GM19025 (cell line): ENCODE results near the gene VAV2.
"Not testable (repeated sequence)": the region's sequence is repeated elsewhere in the genome, so short reads cannot be mapped to it uniquely, and the experiment has no call there.

Source experiments
- ATAC-seq: cut with Tn5 transposase; IDR thresholded peaks from one replicate; pipeline ENCODE4 v1.9.1; 2021; ENCODE audit warnings: mild to moderate bottlenecking, low read depth, moderate library complexity; ENCODE audit not compliant: unreplicated experiment

The VAV2 gene

GRCh38 chr9:133927041-133927440, 65.1 kb downstream of the VAV2 start:
- no peak for ATAC-seq

GRCh38 chr9:133926165-133926856, 65.8 kb downstream of the VAV2 start:
- no peak for ATAC-seq

GRCh38 chr9:133924453-133924852, 67.7 kb downstream of the VAV2 start:
- no peak for ATAC-seq

GRCh38 chr9:133923608-133924007, 68.5 kb downstream of the VAV2 start:
- ATAC-seq, result not testable (repeated sequence)

- no peak for ATAC-seq
Observed at GRCh38 chr9:133921866-133922265, 70.3 kb downstream of the VAV2 start.

GRCh38 chr9:133920471-133920870, 71.7 kb downstream of the VAV2 start:
- ATAC-seq, result no peak

- ATAC-seq, result no peak
Observed at GRCh38 chr9:133919253-133920115, 72.6 kb downstream of the VAV2 start.

DNA sequence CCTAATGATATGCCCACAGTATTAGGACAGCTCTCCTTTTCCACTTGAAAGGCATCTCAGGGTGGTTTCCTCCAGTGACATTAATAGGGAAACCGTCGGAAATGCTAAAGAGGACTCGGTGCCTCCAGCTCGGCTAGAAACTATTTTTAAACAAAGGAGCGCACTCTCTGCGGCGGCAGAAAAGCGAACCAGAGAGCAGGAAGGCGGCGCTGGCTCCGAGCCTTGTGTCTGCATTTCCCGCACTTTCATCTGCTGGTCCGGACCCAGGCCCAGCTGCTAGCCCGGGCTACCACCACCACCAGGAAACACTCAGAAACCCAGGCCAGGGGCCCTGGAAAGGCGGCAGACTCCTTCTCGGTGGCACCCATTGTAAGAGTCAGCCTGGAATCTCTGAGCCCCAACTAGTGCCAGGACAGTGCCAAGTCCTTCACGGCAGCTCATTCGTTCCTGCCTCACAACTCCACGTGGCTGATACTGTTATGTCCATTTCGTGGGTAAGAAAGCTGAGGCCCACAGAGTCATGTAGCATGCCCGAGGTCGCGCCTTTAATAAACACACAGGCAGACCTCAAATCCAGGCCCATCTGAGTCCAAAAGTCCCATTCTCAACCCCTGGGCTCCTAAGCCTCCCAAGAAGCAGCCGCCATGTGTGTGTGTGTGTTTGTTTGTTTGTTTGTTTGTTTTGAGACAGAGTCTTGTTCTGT, 73.9 kb downstream of the VAV2 start:
- no peak for ATAC-seq

DNA sequence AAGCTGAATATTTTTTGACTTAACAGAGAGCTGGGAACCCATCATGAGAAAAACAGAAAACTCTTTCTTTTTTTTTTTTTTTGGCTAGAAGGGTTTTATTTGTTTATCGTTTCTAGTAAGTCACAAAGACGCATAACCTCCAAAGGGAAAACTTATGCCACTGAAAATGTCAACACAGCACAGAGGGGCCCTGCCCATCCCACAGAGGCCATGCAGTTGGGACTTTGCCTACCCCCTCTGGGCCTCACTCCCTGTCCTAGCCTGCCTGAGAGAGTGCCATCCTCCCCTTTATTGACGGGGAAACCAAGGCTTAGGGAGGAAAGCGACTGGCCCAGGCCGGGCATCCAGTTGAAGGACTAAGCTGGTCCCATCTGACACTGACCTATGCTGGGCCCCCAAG, 74.7 kb downstream of the VAV2 start:
- no peak for ATAC-seq

DNA sequence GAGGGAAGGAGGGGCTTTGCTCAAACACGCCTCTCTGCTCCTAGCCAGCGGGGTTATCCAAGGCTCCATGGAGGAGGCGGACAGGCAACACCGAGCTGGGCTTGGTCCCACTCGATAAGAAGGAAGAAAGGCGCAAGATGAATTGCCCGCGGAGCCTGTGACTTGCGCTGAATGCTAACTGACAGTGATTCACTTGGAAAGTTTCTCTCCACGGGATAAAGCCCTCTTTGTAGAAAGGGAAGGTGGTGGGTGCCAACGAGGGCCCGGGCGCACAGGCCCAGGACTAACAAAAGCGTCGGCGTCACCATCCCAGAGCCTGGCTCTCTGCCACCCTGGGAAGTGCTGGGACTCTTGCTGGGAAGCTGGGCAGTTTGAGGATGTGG, 76.0 kb downstream of the VAV2 start:
- no peak for ATAC-seq

DNA sequence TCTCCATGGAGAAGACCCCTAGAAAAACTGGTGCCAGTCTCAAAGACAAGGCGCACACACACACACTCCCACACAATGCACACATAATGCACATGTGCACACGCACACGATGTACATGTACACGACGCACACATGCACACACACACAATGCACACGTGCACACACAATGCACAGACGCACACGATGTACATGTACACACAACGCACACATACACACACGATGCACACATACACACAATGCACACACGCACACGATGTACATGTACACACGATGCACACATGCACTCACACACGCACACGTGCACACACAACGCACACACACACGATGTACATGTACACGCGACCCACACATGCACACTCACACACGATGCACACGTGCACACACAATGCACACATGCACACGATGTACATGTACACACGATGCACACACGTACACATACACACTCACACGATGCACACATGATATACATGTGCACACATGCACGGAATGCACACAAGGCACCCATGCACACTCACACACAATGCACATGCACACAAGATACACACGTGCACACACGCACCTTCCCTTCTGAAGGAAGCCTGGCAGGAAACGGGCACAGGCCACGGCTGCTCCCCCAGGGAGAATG, 76.5 kb downstream of the VAV2 start:
- ATAC-seq, result no peak

DNA sequence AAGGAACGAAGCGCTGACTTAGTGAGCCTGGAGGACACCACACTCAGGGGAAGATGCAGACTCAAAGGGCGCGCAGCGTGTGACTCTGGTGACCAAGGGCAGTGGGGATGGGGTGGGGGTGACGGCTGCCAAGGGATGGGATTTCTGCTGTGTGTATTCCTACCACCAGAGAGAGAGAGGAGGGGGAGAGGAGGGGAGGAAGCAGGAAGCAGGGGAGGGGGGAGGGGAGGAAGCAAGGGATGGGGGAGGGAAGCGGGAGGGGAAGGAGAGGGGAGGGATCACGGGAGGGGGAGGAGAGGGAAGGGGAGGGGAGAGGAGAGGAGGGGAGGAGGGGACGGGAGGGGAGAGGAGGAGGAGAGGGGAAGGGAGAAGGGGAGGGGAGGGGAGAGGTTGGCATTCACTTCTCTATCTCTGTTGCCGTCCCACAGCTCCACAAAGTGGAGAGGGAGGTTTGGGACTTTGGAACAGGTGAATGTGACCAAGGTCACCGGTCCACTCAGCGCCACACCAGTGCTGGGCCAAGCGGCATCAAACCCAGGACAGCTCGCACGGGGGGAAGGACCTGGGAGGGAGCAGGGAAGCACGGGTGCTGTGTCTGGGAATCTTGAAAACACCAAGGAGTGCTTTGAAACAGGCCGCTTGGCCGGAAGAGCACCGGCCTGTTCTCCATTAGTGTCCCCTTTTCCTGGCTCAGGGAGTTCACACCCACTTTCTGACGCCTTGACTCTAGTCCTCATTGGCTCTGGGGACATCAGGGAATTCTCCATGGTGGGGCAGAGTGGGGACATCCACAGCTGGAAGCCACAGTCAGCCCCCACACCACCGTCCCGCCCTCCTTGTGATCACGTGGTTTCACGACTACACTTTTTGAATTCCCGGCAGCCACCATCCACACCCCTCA, 77.4 kb downstream of the VAV2 start:
- ATAC-seq, result no peak

- no peak for ATAC-seq
Observed at GRCh38 chr9:133913571-133914369, 78.4 kb downstream of the VAV2 start.

GRCh38 chr9:133910855-133911514, 81.1 kb downstream of the VAV2 start:
- ATAC-seq, result no peak

DNA sequence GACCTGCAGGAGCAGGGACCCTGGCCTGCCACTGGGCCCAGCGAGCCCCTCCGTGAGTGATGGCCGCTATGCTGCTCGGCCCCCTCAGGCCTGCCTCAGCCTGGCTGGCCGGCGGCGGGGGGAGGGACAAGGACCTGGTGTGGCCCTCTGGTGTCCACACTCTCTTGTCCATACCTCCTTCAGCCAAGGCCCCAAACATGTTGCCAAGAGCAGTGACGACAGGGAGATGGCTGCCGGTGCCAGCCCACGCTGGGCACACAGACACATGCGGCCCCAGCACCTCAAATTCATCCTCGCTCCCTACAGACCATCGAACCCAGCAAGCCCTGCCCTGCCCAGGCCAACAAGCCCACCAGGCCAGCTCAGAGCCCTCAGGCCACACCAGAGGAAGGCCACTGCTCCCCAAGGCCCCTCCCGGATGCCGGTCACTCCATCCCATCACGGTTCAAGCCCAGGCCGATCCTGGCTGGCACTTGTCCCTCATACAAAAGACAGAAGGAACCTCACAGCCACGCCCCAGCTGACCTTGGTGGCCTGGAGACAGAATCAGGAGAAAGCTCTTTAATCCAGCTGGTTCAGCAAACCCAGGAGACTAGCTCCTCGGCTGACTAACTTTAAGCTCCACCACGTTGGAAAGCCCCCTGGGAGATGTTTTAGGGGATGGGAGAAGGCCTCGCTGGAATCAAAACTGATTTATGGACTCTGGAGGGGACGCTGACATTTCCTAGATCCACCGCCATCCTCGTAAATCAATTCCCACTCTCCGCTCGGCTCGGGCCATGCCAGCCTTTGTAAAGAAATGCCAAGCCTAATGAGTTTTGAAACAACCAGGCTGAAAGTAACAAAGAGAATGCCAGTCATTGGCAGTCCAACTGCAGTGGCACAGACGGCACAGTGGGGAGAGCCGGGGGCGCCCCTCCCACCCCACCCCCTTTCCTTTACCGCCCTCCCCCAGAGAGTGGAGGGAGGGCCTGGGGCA, 84.9 kb downstream of the VAV2 start:
- no peak for ATAC-seq

- no peak for ATAC-seq
Observed at GRCh38 chr9:133906218-133906617, 85.9 kb downstream of the VAV2 start.

DNA sequence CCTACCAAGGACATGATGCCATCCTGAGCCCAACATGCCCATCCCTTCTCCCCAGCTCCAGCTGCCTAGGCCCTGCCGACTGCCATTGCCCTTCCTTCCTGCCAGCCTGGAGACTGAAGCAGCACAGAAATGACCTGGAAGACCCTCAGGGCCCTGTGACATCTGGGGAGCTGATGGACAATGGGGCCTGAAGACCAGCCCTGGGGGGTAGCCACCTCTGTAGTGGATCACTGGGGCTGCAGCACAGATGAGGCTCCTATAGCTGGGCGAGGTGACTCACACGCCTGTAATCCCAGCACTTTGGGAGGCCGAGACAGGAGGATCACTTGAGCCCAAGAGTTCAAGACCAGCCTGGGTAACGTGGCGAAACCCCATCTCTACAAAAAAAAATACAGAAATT, 86.6 kb downstream of the VAV2 start:
- ATAC-seq, result no peak
